Fibroblast of skin of scalp (primary cell): ENCODE results near the gene EP400.
A peak's percentile ranks its signal among the peaks of the same experiment; 100 is the strongest.
"Not testable (repeated sequence)": the region's sequence is repeated elsewhere in the genome, so short reads cannot be mapped to it uniquely, and the experiment has no call there.

Experiments
- DNase-seq: peaks from one replicate; pipeline ENCODE4 v3.0.0-alpha.2; 2013

EP400 gene

DNA sequence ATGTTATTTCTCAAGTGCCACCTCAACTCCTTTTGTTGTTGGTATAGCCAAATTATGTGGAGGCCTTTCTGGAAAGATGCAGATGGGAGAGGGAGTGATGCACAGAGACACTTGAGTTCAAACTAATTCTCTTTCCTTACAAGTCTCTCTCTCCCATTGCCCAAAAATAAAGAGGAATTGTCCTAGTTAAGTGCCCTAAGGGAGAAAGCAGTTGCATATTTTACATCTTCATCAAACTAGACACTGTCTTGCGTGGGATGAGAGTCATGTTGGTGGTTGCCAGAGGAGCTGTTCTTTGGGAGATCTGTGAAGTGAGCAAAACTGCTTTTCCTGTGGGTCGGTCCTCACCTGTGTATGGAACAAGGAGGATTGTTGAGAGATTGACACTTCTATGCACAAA is 72.2 kb downstream of the EP400 start:
- no peak for DNase-seq

DNA sequence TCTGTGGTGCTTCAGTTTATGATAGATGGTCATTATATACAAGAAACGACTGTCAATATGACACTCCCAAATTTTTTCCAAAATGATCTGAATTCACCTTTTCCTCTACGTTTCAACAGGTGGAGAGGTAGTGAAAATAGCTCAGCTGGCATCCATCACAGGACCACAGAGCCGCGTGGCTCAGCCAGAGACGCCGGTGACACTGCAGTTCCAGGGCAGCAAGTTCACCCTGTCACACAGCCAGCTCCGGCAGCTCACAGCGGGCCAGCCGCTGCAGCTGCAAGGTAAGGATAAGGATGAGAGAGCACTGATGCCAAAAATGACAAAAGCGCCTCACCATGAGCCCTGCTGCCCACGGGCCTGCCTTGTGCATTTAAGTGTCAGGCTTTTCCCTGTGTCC is 73.9 kb downstream of the EP400 start:
- no peak for DNase-seq

DNA sequence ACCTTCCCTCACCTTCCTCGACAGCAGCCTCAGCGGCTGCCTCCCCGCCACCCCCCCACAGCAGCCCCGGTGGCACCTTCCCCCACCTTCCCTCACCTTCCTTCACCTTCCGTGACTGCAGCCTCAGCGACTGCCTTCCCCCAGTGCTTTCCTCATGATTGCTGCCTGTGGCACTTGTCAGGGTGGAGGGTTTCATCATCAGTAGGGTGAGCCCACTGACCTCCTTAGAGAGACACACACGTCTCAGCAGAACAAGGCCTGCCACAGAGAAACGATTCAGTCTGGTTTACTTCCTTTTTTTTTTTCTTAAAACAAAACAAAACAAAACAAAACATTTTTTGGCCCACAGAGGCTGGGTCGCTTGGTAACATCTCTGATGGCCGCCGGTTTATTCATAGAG is 75.0 kb downstream of the EP400 start:
- DNase-seq, result no peak

DNA sequence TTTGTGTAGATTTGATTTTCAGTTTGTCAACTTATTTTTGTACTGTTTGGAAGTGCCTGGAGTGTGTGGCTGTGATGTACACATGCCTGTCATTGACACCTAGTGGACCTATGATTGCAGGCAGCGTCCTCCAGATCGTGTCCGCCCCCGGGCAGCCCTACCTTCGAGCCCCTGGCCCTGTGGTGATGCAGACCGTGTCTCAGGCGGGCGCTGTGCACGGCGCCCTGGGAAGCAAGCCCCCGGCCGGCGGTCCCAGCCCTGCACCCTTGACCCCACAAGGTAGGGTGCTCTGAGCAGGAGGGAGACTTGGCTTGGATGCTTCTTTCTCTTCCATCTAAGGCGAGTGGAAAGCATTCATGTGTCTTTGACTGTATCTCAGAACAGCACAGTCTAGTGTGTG is 75.8 kb downstream of the EP400 start:
- DNase-seq, result no peak

DNA sequence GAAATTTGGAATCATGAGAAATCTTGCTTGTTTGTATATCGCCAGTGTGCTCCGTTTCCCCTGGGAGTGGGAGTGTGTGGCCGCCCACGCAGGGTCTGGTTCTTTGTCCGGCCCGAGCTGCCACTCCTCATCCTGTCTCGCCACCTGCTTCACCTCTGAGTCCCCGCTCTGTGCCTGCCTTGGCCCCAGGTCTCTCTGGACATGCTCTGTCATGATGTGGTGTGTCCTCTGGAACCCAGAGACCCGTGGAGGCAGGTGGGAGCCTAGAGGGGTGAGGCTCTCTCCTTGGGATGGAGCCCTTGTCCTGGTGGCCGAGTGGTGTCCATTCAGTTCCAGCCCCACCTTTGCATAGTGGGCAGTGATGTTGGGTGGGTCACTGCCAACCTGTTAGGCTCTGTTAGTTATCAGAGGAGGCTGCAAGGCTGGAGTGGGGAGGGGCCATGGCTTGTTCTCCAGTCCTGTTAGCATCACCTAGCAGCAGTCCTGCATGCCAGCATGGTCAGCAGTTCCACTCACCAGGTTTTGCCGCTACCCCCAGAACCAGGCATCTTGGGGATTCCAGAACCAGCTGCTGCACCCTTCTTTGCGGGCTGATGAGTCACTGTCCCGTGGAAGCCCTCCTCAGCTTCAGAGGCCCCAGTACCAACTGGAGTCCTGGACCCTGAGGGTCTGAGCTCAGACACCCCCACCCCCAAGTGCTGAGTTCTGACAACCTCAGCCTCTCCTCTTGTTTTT is 76.5 kb downstream of the EP400 start:
- no peak for DNase-seq

DNA sequence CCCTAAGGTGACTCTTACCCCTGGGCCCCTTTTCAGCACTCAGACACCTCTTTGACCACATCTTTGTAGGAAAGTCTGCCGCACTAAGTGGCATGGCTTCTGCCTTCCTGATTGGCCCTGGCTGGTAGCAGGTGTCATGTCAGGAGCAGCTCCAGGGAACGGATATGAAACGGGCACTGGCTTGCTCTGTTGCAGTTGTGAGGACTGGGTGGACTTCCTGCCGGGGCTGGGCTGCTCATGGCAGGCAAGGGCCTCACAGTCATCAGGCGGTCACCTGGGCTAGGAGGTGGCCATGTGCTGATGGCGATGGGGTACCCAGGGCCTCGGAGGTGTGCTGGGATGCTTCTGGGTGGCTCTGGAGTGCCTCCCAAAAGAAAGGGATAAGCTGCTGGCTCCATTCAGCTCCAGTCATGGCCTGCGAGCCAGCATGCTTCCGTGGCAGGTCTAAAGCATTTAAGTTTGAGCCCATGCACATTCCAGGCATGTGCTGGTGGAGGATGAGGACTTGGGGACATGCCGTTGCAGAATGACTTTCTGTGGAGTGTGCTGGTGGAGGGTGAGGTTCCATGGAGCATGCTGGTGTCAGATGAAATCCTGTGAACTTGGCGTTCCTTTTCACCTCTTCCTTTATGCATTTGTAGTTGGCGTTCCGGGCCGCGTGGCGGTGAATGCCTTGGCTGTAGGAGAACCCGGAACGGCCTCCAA is 77.2 kb downstream of the EP400 start:
- no peak for DNase-seq

DNA sequence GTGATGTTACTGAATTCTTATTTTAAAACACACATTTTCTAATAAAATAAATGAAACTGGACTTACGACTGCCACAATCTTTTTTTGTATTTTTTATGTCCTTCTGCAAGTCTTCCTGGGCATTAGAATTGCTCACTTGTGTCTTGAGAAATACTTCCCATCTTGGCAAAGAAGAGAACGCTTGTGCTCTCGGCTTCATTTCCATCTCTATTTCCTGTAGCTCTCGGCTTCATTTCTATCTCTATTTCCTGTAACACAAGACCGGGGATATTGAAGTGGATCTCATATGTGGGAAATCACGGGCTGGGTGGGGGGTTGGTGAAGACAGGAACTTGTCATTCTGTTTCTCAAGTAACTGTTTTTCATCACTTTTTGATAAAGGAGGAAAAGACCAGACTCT is 77.9 kb downstream of the EP400 start:
- no peak for DNase-seq

DNA sequence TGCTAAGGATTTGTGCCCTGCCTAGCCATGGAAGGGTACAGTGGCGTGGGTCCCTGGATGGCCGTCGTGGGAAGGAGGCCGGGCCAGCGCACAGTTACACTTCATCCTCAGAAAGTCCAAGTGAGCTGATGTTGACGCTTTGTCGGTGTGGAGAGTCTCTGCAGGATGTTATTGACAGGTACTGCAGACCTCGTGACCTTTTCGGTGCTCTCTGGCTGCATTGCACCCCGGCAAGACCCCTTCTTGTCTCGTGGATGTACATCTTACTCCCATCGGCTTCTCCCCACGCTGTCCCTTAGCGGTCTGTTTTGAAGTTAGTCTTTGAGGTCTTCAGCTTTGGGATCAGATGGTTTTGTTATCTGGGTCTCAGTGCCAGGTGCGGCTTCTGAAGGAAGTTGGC is 78.4 kb downstream of the EP400 start:
- DNase-seq, result no peak

DNA sequence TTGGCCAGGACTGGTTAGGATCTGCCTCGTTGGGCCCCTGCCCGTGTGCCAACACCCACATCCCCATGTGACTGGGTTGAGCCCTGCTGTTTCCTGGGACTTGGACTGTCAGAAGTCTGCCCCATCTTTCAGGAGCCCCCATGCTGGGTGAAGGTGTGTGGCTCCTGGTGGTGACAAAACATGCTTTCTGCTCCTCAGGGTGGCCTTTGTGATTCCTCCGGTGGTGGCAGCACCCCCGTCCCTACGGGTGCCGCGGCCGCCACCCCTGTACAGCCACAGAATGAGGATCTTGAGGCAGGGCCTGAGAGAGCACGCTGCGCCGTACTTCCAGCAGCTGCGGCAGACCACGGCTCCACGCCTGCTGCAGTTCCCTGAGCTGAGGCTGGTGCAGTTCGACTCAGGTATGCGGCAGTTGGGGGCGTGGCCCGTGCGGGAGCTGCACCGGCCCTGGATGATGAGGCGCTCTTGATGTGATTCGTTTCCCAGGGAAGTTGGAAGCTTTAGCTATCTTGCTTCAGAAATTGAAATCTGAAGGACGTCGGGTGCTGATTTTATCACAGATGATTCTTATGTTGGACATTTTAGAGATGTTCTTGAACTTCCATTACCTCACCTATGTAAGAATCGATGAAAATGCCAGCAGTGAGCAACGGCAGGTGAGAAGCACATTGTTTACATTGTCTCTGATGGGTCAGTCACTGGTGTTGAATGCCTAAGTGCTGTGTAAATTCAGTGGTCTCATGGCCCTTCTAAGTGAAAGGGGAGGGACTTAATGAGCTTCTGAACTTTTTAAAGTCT is 80.0 kb downstream of the EP400 start:
- no peak for DNase-seq

DNA sequence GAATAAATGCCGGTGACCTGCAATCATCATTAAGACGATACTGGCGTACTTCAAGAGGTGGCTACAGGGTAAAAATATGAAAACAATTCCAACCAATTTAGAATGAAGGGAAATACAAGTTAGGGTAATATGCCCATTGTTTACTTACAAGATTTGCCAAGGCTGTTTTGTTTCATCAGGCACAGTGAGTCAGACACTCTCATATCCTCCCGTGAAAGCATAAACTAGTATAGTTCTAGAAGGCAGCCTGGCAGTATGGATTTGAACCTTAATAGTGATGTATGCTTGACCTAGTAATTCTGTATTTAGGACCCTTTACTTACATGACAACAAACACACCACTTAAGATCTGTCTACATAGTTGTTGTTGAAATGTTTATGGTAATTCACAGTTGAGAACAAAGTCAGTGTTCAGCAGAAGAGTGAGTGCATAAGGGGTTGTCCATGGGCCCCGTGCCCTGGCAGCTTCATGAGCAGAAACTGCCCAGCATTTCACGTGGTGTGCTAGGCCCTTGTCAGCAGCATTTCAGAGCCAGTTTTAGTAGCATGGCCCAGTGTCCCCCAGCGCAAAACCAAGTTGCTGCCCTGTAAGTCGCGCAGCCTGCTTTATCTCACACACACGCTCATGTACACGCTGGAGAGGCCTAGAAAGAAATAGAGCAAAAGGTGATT is 80.8 kb downstream of the EP400 start:
- DNase-seq, result no peak

DNA sequence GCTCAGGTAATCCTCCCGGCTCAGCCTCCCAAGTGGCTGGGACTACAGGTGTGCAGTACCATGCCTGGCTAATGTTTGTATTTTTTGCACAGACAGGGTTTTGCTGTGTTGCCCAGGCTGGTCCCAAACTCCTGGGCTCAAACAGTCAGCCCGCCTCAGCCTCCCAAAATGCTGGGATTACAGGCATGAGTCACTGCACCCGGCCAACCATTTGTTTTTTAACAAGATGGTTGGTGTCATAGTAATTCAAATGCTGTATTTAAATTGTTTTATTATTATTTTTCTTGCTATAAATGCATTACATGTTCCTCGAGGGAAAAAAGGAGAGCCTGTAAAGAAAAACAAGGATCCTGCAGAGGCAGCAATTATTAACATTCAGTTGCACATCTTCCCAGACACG is 83.9 kb downstream of the EP400 start:
- DNase-seq, result peak; percentile 8

DNA sequence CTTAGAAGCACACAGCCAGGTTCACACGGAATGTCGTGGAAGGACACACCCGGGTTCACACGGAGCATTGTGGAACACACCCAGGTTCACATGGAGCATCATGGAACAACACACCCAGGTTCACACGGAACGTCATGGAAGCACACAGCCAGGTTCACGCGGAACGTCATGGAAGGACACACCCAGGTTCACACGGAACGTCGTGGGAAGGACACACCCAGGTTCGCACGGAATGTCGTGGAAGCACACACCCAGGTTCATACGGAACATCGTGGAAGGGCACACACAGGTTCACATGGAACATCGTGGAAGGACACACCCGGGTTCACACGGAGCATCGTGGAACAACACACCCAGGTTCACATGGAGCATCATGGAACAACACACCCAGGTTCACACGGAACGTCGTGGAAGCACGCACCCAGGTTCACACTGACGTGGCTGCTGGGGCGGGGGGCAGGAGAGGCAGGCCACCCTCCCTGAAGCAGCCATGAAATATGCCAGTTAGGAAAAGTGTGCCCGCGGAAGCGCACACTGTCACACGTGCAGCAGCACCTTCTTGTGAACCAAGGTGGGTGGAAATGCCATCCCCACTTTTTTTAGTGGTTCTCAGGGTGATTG is 86.4 kb downstream of the EP400 start:
- no peak for DNase-seq

DNA sequence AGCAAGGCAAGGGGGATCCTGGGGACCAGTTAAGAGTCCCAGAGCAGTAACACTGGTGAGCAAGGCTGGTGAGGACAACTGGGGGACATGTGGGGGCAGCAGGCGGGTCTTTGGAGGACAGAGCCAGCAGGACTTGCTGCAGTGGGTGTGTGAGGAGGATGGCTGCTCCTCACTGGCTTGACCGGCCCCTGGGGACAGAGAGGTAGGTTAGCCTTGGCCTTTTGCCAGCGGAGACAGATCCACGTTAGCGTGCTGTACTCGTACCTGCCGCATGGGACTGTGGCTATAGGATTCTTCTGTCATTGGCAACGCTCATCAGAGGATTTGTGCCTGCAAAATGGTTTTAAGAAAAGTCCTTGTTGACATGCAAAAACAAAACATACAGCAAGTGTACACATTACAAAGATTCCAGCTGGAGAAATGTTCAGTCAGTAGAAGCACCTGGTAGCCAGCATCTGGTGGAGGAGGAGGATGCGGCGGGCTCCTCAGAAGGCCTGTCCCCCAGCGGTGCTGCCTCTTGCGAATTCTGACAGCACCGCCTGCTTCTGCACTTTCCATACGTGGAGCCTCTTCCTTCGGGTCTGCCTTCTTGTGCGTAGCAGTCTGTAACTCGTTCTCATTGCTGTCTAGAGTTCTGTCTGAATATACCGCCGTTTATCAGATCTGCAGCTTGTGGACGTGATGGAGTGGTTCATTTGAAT is 91.3 kb downstream of the EP400 start:
- no peak for DNase-seq

DNA sequence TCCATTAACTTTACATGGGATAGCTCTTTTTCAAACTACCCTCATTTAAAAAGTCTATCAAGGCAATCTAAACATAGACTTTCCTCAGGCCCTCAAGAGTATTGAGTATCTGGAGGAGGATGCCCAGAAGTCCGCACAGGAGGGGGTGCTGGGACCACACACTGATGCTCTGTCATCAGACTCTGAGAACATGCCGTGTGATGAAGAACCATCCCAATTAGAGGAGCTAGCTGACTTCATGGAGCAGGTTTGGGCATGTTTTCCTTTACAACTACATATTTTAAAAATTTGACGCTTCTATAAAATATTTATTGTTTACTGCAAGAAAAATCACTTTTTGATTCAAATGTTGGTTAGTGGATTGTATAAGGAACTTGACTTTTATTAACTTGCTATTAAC is 93.5 kb downstream of the EP400 start:
- no peak for DNase-seq

DNA sequence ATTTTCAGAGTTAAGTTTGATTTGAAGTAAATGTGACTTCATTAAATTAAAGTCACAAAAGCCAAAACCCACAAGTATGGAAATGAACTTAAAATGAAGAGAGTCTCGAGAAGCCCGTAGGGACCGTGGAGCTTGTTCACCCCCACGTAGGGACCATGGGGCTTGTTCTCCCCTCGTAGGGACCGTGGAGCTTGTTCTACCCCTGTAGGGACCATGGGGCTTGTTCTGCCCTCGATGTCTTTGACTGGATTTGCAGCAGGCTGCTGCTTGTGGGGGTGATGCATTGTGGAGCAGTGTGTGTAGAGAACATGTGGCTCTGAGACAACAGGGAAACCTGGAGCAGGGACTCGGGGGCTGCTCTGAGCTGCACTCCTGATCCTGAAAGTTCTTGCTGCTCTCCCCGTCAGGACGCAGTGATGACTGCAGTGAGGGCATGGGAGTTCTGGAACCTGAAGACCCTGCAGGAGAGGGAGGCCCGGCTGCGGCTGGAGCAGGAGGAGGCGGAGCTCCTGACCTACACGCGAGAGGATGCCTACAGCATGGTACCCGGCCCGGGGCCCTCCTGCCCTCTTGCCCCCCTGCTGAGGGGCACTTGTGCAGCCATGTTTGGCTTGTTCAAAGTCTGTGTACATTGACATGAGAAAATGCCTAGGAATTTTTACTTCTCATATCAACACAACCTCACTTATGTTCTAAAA is 94.2 kb downstream of the EP400 start:
- DNase-seq, result no peak

DNA sequence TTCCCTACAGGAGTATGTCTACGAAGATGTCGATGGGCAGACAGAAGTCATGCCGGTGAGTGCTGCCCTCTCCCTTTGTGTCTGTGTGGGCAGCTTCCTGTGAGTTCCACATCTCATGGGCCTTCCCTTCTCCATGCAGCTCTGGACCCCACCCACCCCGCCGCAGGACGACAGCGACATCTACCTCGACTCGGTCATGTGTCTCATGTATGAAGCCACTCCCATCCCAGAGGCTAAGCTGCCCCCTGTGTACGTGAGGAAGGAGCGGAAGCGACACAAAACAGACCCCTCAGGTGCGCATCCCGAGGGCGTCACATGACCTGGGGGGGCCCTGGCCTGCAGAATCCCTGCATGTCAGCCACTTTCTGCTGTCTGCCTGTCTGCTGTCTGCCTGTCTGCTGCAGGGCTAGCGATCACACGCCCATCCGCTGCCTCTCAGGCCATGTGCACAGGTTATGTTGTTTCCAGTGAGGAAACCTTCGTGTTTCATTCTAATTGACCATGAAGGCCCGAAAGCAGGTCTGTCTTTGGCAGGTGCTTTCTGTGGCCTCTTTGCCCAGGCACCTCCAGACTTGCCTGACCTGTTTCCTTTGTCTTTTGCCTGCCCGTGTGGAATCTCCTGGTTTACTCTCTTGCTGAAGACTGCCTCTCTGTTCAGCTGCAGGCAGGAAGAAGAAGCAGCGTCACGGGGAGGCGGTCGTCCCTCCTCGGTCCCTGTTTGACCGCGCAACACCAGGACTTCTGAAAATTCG is 95.1 kb downstream of the EP400 start:
- DNase-seq, result no peak

DNA sequence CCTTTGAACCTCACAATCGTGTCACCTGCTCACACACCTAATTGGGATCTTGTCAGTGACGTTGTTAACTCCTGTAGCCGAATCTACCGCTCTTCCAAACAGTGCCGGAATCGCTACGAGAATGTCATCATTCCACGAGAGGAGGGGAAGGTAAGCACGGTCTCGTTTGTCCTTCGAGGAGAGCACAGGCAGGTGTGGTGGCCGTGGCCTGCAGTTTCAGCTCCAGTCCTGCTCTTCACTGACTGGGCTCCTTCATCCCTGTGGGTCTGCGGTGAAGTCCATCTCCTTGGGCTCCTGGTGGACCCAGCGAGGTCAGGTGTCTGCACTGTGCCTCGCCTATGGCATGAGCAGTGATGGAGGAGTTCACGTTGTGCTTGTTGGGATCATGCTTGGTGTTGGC is 96.0 kb downstream of the EP400 start:
- no peak for DNase-seq

DNA sequence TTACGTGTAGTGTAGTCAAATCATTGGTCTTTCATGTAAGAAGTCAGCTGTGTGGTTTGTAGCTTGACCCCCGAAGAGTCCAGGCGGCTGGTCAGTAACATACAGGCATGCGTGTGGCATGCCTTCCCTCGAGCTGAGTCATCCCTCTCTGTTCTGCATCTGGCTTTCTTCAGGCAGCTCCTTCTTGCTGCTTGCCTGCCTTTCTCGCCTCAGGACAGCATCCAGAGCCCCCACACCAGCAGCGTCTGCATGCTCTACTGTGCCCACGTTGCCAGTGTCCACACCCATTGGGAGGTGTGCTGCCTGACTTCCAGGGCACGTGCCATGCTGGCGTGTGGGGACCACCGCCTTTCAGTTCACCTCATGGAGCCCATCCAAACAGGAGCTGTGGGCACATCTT is 96.8 kb downstream of the EP400 start:
- peak; percentile 41 for DNase-seq

DNA sequence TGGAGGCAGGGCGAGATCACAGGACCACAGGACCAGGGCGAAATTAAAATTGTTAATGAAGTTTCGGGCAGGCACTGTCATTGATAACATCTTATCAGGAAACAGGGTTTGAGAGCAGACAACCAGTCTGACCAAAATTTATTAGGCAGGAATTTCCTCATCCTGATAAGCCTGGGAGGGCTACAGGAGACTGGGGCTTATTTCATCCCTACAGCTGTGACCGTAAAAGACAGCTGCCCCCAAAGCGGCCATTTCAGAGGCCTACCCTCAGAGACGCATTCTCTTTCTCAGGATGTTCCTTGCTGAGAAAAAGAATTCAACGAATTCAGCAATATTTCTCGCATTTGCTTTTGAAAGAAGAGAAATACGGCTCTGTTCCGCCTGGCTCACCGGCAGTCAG is 97.9 kb downstream of the EP400 start:
- DNase-seq, result not testable (repeated sequence)

DNA sequence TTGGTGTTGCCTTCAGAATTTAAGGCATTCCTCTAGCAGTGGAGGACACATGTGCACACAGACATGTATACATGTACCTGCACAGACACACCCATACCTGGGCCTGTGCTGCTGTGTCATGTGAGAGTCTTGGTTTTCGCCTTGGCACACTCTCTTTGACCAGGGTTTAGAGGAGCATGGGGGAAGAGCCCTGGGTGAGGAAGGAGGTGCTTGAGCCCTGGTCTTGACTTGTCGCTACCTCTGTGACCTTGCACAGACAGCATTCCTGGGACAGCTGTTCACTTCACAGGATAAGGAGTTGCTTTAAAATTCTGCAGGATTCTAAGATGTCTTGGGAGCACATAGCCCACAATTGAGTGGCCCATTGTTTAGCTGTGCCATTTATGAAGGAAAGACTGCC is 99.7 kb downstream of the EP400 start:
- DNase-seq, result no peak

DNA sequence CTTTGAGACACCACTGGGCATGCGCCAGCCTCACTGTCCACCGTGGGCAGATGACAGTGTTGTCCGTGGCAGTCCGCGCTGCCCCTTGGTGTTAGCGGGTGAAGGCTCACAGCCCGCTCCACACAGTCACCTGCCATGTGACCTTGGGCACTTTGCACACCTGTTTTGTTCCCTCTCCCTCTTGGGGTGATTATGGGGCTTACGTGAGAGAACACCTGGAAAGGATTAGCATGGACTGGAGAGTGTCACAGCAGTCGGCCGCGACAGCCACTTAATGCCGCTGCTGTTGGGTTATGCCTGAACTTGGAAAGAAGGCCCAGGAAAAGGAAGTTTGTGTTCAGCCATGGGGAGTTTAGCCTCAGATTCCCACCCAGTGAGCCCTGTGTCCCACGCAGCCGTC is 100.1 kb downstream of the EP400 start:
- no peak for DNase-seq
